DOHH2 (cell line): ENCODE measurements around the gene RAET1L.
A peak's percentile ranks its signal among the peaks of the same experiment; 100 is the strongest.

ENCODE experiments used
- H3F3A ChIP-seq: fragments of 200-600 bp; sonication (generic), shearing (Covaris generic); 2 replicates; pipeline ENCODE4 v1.6.0; 2016; ENCODE audit warnings: antibody characterized with exemption, mild to moderate bottlenecking; ENCODE audit not compliant: control insufficient read depth, insufficient read depth
- H3K27ac ChIP-seq: fragments of 200-600 bp; sonication (generic); 2 replicates; pipeline ENCODE4 v1.5.1; 2014; ENCODE audit warnings: low read depth, mild to moderate bottlenecking, low read length, moderate library complexity
- H3K27me3 ChIP-seq: fragments of 200-600 bp; sonication (generic); 2 replicates; pipeline ENCODE4 v1.6.1; 2014; ENCODE audit warnings: mild to moderate bottlenecking, low read length, mixed read lengths; ENCODE audit not compliant: control insufficient read depth
- H3K36me3 ChIP-seq: fragments of 200-600 bp; sonication (generic); 2 replicates; pipeline ENCODE4 v1.6.1; 2014; ENCODE audit warnings: mild to moderate bottlenecking, low read length, moderate library complexity, mixed read lengths; ENCODE audit not compliant: control insufficient read depth
- H3K4me1 ChIP-seq: fragments of 200-600 bp; sonication (generic); 2 replicates; pipeline ENCODE4 v1.6.1; 2014; ENCODE audit warnings: mild to moderate bottlenecking, low read length, mixed read lengths; ENCODE audit not compliant: control insufficient read depth
- H3K4me2 ChIP-seq: fragments of 200-600 bp; sonication (generic); 2 replicates; pipeline ENCODE4 v1.6.0; 2014; ENCODE audit warnings: mild to moderate bottlenecking, low read length, moderate library complexity
- H3K4me3 ChIP-seq: fragments of 200-600 bp; sonication (generic); 2 replicates; pipeline ENCODE4 v1.5.1; 2014; ENCODE audit warnings: mild to moderate bottlenecking, low read length, mixed read lengths
- H3K79me2 ChIP-seq: fragments of 200-600 bp; sonication (generic); 2 replicates; pipeline ENCODE4 v1.6.1; 2014; ENCODE audit warnings: mild to moderate bottlenecking, low read length, mixed read lengths; ENCODE audit not compliant: control insufficient read depth
- H3K9me2 ChIP-seq: fragments of 200-600 bp; sonication (generic); replicated peaks from 2 replicates; pipeline ENCODE4 v1.6.1; 2014; ENCODE audit warnings: mild to moderate bottlenecking, low read length, mixed read lengths; ENCODE audit not compliant: control insufficient read depth
- H3K9me3 ChIP-seq: fragments of 200-600 bp; sonication (generic); 2 replicates; pipeline ENCODE4 v1.6.1; 2014; ENCODE audit warnings: antibody characterized with exemption, low read length, mixed read lengths; ENCODE audit not compliant: control insufficient read depth, insufficient read depth
- H4K20me1 ChIP-seq: fragments of 200-600 bp; sonication (generic); 2 replicates; pipeline ENCODE4 v1.6.0; 2014; ENCODE audit warnings: low read depth, mild to moderate bottlenecking, antibody characterized with exemption, low read length, moderate library complexity; ENCODE audit not compliant: control insufficient read depth, insufficient read depth
- CTCF ChIP-seq: fragments of 200-600 bp; sonication (generic); IDR thresholded peaks from one replicate; pipeline ENCODE4 v1.5.1; 2014; ENCODE audit warnings: antibody characterized with exemption, mild to moderate bottlenecking, low read depth, low read length; ENCODE audit not compliant: poor library complexity, severe bottlenecking
- EZH2phosphoT487 ChIP-seq: fragments of 200-600 bp; sonication (generic); IDR thresholded peaks from 2 replicates; pipeline ENCODE4 v1.6.1; 2017; ENCODE audit warnings: borderline replicate concordance, mild to moderate bottlenecking, antibody characterized with exemption, low read length, moderate library complexity, mixed read lengths

The RAET1L gene

GRCh38 chr6:150070236-150070818 lies 45.0 kb upstream of the RAET1L start:
- no peak overlapping the region for H3K4me2 ChIP-seq
- no peaks in the 10 kb centered on the region for H3K9me3 ChIP-seq
- peaks cover 2% of the 10 kb centered on the region for H3K27me3 ChIP-seq
- TF ChIP-seq EZH2phosphoT487 (no peak), CTCF (no peak)
- H3F3A ChIP-seq, result no peaks in the 10 kb centered on the region
- no peaks in the 10 kb centered on the region for H3K9me2 ChIP-seq
- no peaks in the 10 kb centered on the region for H3K36me3 ChIP-seq
- no peak overlapping the region for H3K4me3 ChIP-seq
- H3K27ac ChIP-seq, result no peak overlapping the region
- H4K20me1 ChIP-seq, result no peaks in the 10 kb centered on the region
- no peaks in the 10 kb centered on the region for H3K79me2 ChIP-seq
- H3K4me1 ChIP-seq, result peaks cover 17% of the 10 kb centered on the region

DNA sequence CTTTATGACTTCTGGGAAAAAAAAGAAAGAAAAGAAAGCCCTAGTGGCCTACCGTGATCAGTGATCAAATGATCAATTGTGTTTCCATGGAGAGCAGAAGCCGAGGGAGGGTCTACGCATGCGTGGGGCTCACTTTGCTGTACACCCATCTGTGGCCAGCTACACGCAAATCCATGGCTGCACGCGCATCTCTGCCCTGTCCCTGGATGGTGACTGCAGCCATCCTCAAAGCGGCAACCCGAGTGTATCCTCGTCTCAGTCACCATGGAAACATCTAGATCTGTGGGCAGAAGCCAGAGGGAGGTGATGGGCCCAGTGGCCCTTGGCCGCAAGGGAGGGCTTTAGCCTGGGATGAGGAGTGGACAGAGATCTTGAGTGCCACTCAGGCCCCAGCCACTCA lies 44.4 kb upstream of the RAET1L start:
- Histone ChIP-seq H3K9me2 (no peaks in the 10 kb centered on the region), H3K79me2 (no peaks in the 10 kb centered on the region), H3K27me3 (no peaks in the 10 kb centered on the region; the same call in none of the 2 replicates), H3F3A (no peaks in the 10 kb centered on the region), H4K20me1 (no peaks in the 10 kb centered on the region), H3K36me3 (no peaks in the 10 kb centered on the region), H3K4me3 (no peak overlapping the region), H3K27ac (no peak overlapping the region), H3K4me1 (peaks cover 17% of the 10 kb centered on the region), H3K9me3 (no peaks in the 10 kb centered on the region), H3K4me2 (peak overlapping the region; percentile 82; the same call in 1 of the 2 replicates)
- TF ChIP-seq CTCF (no peak), EZH2phosphoT487 (no peak)

DNA sequence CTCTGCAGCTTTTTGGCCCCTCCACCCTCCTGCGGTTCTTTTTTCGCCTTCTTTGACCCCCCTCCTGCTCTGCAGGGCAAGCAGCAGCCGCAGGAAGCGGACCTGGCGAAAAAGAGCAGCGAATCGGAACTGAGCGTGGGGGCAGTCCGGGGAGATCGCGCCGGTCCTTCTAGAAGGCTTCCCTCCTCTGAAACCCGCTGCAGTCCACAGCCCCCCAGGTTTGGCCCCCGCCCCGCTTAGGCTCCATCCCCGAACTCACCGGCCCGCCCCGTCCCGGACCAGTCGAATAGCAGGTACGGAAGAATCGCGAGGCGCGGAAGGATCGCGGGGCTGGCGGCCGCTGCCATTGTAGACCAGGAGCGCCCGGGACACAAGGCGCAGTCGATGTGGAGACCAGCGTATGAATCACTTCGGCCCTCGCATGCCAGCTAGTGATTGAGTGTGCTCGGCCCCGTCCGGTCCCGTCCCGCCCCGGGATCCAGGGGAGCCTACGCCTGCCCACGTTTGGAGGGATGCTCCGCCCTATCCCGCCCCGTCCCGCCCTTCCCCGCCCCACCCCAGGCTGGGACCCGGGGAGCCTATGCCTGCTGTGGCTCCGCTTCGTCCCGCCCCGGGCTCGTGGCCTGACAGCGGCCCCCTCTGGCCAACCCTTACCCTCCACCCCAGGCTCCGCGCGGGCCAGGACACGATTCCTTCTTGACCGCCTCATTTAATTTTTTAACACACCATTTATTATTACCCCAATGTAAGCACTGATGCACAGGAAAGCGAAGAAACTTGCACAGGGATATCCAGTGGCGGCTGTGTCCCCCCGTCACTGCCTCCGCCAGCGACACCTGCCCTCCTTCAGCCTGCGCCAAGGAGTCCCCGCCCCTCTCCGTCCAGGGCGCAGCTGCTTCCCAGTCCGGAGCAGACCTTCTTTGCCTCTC lies 43.7 kb upstream of the RAET1L start, which contains the start of gene ULBP3:
Gene ULBP3 (minus strand): TSS at position 402 of the 929 bp plus-strand sequence. CDS start 55 bp downstream, at position 347.
- no peaks in the 10 kb centered on the region for H4K20me1 ChIP-seq
- peak within 1 kb of the TSS; percentile 82 for H3K4me2 ChIP-seq
- H3K27me3 ChIP-seq, result no peaks in the 10 kb centered on the region; the same call in none of the 2 replicates
- TF ChIP-seq CTCF (peak; percentile 68), EZH2phosphoT487 (no peak)
- H3K4me1 ChIP-seq, result peaks cover 17% of the 10 kb centered on the region
- no peaks in the 10 kb centered on the region for H3K36me3 ChIP-seq
- no peaks in the 10 kb centered on the region for H3F3A ChIP-seq
- peak within 1 kb of the TSS; percentile 78 for H3K4me3 ChIP-seq
- H3K9me2 ChIP-seq, result no peaks in the 10 kb centered on the region
- no peak within 1 kb of the TSS for H3K27ac ChIP-seq
- no peaks in the 10 kb centered on the region for H3K79me2 ChIP-seq
- no peaks in the 10 kb centered on the region for H3K9me3 ChIP-seq
